ENCODE results near the gene RGS11. TPM values are rescaled to one million over a fixed set of nuclear protein-coding genes. Genes with fewer than 3 reads are reported as not detected.

RGS11 gene
- total and polyA plus RNA-seq, 9 of the 15 experiments (the other 6 are each of a cell fraction or from before 2014, with no cell fraction given), result not detected

- TF ChIP-seq E2F8 (IDR thresholded peaks at IDR 0.05; ENCODE audit: low read depth, partially characterized antibody), result peak; percentile 37
- TF ChIP-seq USF1 (CRISPR knock-in tag; IDR thresholded peaks at IDR 0.05), result peak; percentile 87
- peak; percentile 99 for TF ChIP-seq HES1 (IDR thresholded peaks at IDR 0.05; ENCODE audit: low read depth)
- TF ChIP-seq NFE2L1 (tag; IDR thresholded peaks at IDR 0.05; ENCODE audit: borderline replicate concordance, low read depth), result no peak
- TF ChIP-seq NFYB (IDR thresholded peaks at IDR 0.05; ENCODE audit: extremely low read depth, insufficient read length), result peak; percentile 3
- no peak; the same call in 1 of the 2 replicates for TF ChIP-seq CBX5 (IDR thresholded peaks at IDR 0.05; ENCODE audit: borderline replicate concordance, low read depth)
- peak; percentile 92 for TF ChIP-seq L3MBTL2 (IDR thresholded peaks at IDR 0.05)
- no peak for TF ChIP-seq ILF3 (IDR thresholded peaks at IDR 0.05; ENCODE audit: borderline replicate concordance)
- TF ChIP-seq SIN3A (IDR thresholded peaks at IDR 0.05; ENCODE audit: borderline replicate concordance in 2 of 2, control insufficient read depth in 1 of 2, low read depth in 2 of 2, low read length in 2 of 2), result peak in 1 of 2 experiments; percentile 30; a peak in 1 of 4 replicates
- no peak for TF ChIP-seq CHCHD3 (CRISPR knock-in tag; IDR thresholded peaks at IDR 0.05)
- TF ChIP-seq CXXC5 (CRISPR knock-in tag; IDR thresholded peaks at IDR 0.05), result peak; percentile 92
- TF ChIP-seq NRF1 (conservative IDR thresholded peaks at IDR 0.05 in 1 of 2, IDR thresholded peaks at IDR 0.05 in 1 of 2), result peak; percentile 65 to 69
- TF ChIP-seq CLOCK (CRISPR knock-in tag; IDR thresholded peaks at IDR 0.05; ENCODE audit: borderline replicate concordance), result no peak
- TF ChIP-seq MTA3 (IDR thresholded peaks at IDR 0.05; ENCODE audit: borderline replicate concordance), result peak; percentile 89
- TF ChIP-seq HDAC2 (IDR thresholded peaks at IDR 0.05), result peak; percentile 86
- TF ChIP-seq ZNF79 (CRISPR knock-in tag; IDR thresholded peaks at IDR 0.05; ENCODE audit: low read depth), result no peak
- peak; percentile 71 for TF ChIP-seq RBBP5 (IDR thresholded peaks at IDR 0.05; ENCODE audit: borderline replicate concordance, insufficient read depth, low read length, poor library complexity, severe bottlenecking)
- TF ChIP-seq ZNF766 (CRISPR knock-in tag; conservative IDR thresholded peaks at IDR 0.05), result peak; percentile 15; the same call in 1 of the 2 replicates
- TF ChIP-seq ARHGAP35 (IDR thresholded peaks at IDR 0.05; ENCODE audit: partially characterized antibody), result no peak
- TF ChIP-seq EWSR1 (IDR thresholded peaks at IDR 0.05; ENCODE audit: borderline replicate concordance, low read depth, partially characterized antibody), result no peak
Observed at GRCh38 chr16:324451-325334, 48.9 kb upstream of the RGS11 start (continued).
